Ishikawa (cell line): Measurements from ENCODE around the gene NXNL2.

Experiments used
- CREB1 ChIP-seq: IDR thresholded peaks from 2 replicates; pipeline ENCODE4 v1.6.1; 2012; ENCODE audit warnings: low read depth
- NFIC ChIP-seq: IDR thresholded peaks from 2 replicates; pipeline ENCODE4 v1.6.1; 2012
- TAF1 ChIP-seq: IDR thresholded peaks from 2 replicates; pipeline ENCODE4 v1.6.1; 2012; ENCODE audit warnings: low read depth, mild to moderate bottlenecking
- YY1 ChIP-seq: IDR thresholded peaks from 2 replicates; pipeline ENCODE4 v1.6.1; 2012; ENCODE audit warnings: low read depth
- TF ChIP-seq, protein P1 (sequence below): IDR thresholded peaks from 2 replicates; pipeline ENCODE4 v1.6.1; 2012; ENCODE audit warnings: low read depth, mild to moderate bottlenecking
- TF ChIP-seq, protein P2 (sequence below): IDR thresholded peaks from 2 replicates; pipeline ENCODE4 v1.6.1; 2012

DNA sequence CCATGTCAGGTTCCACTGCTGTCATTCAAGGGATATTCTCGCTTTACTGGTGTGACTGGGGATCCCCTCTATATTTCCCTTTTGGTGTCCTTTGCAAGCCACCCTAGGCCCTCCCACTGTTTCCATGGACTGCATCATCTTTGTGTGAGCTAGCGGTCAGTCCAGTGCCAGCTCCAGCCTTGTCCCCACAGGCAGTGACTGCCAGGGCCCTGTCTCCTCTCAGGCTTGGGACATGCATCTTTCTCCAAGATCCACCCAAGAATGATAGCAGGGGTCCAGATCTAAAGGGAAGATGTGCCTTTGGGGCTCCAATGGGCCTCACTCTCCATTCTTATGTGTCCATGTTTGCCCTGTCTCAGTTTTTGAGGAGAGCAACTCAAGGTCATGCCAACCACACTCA, 37.8 kb upstream of the NXNL2 start:
- TF ChIP-seq YY1 = no peak
- TF ChIP-seq NFIC = no peak
- TF ChIP-seq, protein P1, sequence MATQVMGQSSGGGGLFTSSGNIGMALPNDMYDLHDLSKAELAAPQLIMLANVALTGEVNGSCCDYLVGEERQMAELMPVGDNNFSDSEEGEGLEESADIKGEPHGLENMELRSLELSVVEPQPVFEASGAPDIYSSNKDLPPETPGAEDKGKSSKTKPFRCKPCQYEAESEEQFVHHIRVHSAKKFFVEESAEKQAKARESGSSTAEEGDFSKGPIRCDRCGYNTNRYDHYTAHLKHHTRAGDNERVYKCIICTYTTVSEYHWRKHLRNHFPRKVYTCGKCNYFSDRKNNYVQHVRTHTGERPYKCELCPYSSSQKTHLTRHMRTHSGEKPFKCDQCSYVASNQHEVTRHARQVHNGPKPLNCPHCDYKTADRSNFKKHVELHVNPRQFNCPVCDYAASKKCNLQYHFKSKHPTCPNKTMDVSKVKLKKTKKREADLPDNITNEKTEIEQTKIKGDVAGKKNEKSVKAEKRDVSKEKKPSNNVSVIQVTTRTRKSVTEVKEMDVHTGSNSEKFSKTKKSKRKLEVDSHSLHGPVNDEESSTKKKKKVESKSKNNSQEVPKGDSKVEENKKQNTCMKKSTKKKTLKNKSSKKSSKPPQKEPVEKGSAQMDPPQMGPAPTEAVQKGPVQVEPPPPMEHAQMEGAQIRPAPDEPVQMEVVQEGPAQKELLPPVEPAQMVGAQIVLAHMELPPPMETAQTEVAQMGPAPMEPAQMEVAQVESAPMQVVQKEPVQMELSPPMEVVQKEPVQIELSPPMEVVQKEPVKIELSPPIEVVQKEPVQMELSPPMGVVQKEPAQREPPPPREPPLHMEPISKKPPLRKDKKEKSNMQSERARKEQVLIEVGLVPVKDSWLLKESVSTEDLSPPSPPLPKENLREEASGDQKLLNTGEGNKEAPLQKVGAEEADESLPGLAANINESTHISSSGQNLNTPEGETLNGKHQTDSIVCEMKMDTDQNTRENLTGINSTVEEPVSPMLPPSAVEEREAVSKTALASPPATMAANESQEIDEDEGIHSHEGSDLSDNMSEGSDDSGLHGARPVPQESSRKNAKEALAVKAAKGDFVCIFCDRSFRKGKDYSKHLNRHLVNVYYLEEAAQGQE = no peak
- TF ChIP-seq TAF1 = no peak
- no peak for TF ChIP-seq CREB1
- TF ChIP-seq, protein P2, sequence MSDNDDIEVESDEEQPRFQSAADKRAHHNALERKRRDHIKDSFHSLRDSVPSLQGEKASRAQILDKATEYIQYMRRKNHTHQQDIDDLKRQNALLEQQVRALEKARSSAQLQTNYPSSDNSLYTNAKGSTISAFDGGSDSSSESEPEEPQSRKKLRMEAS = no peak
